ENCODE measurements around the gene PARD3B.

- TF ChIP-seq POLR2A (IDR thresholded peaks at IDR 0.05) (no peak), CTCF (IDR thresholded peaks at IDR 0.05) (no peak)
Measured at GRCh38 chr2:205511641-205512040, 966.4 kb downstream of the PARD3B start.

Data from prostate gland (tissue), 2 donors.